Lower lobe of right lung (tissue), 2 donors: Measurements from ENCODE around the gene UBE2G2. TPM values are rescaled to one million over a fixed set of nuclear protein-coding genes. Genes with fewer than 3 reads are reported as not detected.
A peak's percentile ranks its signal among the peaks of the same experiment; 100 is the strongest.

ENCODE experiments used
- ATAC-seq, 2 donors: fragments of 200-7000 bp; cut with Tn5 transposase; one replicate each; pipeline ENCODE4 v1.9.1; 2020 to 2022; ENCODE audit warnings: mild to moderate bottlenecking in 2 of 2, moderate library complexity in 2 of 2
- DNase-seq: peaks from one replicate; pipeline ENCODE4 v3.0.0-alpha.2; 2020
- H3K27ac ChIP-seq: fragments of 200-600 bp; one replicate; pipeline ENCODE4 v1.8.0; 2022
- H3K27me3 ChIP-seq: fragments of 200-600 bp; one replicate; pipeline ENCODE4 v1.8.0; 2022; ENCODE audit warnings: low read depth
- H3K36me3 ChIP-seq: fragments of 200-600 bp; one replicate; pipeline ENCODE4 v1.8.0; 2022; ENCODE audit warnings: mild to moderate bottlenecking
- H3K4me1 ChIP-seq: fragments of 200-600 bp; one replicate; pipeline ENCODE4 v1.8.0; 2022
- H3K4me3 ChIP-seq: fragments of 200-600 bp; one replicate; pipeline ENCODE4 v1.8.0; 2022; ENCODE audit warnings: mild to moderate bottlenecking
- H3K9me3 ChIP-seq: fragments of 200-600 bp; one replicate; pipeline ENCODE4 v1.8.0; 2022
- intact Hi-C: fragments of 100-400 bp; cut with DNase I; formaldehyde crosslinking; loops from one replicate; pipeline ENCODE4 v1.11.0; 2022
- total RNA-seq: library from RNA; stranded (reverse); fragmentation: NEBNext Ultra II Directional; extraction: Animal tissue kit (Norgen Biotek cat#: 25700); gene quantifications from one replicate; pipeline ENCODE4 v1.2.1, GENCODE V29; 2021
- TF ChIP-seq, protein P1 (sequence below): fragments of 200-600 bp; IDR thresholded peaks from one replicate; pipeline ENCODE4 v1.8.0; 2022; ENCODE audit warnings: antibody characterized with exemption, mild to moderate bottlenecking
- donor health status: DM: no; HTN: yes; CAD: no; lungs with severe emphysema.

UBE2G2 gene
- total RNA-seq, 1 donor from 2014 or later = 76.9 TPM

DNA sequence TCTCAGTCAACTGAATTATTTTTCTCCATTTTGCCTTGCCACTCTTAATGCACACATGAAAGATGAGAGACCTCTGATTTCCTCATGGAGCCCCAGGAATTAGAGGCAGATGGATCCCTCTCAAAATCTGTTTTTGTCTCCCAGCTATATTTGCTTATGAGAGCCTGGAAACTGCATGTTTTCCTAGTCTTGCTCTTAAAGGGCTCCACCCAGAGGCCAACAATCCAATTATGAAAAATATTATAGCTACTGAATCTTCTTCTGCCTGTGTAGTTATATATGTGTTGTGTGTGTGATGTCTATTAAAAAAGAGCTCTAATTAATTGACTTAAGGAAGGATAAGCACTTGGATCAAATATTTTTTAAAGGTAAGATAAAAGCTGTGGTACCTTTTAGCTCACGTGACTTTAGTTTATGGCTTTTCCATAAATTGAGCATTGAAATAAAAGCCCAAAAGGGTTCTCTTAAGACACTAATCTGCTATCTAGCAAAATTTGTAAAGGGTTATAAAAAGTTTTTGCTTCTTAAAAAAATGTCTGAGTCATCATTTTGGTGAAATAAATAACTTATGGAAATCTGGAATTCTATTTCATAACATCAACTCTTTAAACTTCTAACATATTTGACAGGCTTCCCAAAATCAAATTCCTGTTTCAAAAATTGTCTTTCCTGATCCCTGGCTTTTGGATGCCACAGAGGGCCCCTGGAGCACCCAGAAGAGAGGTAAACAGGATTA, 59.0 kb downstream of the UBE2G2 start:
- Histone ChIP-seq H3K27me3 (no peaks in the 10 kb centered on the region), H3K4me3 (no peak overlapping the region), H3K36me3 (no peaks in the 10 kb centered on the region), H3K27ac (no peak overlapping the region), H3K4me1 (no peaks in the 10 kb centered on the region), H3K9me3 (peaks cover 8% of the 10 kb centered on the region)
- intact Hi-C loops = no loop called here
- TF ChIP-seq, protein P1, sequence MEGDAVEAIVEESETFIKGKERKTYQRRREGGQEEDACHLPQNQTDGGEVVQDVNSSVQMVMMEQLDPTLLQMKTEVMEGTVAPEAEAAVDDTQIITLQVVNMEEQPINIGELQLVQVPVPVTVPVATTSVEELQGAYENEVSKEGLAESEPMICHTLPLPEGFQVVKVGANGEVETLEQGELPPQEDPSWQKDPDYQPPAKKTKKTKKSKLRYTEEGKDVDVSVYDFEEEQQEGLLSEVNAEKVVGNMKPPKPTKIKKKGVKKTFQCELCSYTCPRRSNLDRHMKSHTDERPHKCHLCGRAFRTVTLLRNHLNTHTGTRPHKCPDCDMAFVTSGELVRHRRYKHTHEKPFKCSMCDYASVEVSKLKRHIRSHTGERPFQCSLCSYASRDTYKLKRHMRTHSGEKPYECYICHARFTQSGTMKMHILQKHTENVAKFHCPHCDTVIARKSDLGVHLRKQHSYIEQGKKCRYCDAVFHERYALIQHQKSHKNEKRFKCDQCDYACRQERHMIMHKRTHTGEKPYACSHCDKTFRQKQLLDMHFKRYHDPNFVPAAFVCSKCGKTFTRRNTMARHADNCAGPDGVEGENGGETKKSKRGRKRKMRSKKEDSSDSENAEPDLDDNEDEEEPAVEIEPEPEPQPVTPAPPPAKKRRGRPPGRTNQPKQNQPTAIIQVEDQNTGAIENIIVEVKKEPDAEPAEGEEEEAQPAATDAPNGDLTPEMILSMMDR = peak; percentile 8
- no peak for ATAC-seq
- DNase-seq = no peak

DNA sequence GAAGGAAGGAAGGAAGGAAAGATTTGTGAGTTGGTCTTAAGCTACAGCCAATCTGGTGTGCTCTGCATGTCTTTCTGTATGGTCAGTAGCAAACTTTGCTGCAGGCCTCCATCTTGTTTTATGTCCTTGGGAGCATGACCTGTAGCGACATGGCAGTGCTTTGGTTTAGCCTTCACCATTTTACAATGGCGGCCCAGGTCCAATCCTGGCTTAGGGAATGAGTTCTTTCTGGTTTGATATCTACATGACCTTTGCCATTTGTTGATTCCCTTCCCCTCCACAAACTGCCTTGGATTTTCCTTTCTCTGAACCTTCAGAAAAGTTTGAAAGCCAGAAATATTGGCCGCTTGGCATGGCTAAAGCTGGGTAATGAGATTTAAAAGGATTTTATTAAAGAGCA, 59.7 kb downstream of the UBE2G2 start:
- ATAC-seq = no peak
- no peaks in the 10 kb centered on the region for H3K36me3 ChIP-seq
- TF ChIP-seq, protein P1 = no peak
- intact Hi-C loops = no loop called here
- no peak overlapping the region for H3K4me3 ChIP-seq
- H3K27ac ChIP-seq = no peak overlapping the region
- no peaks in the 10 kb centered on the region for H3K27me3 ChIP-seq
- no peak for DNase-seq
- no peaks in the 10 kb centered on the region for H3K4me1 ChIP-seq
- peaks cover 11% of the 10 kb centered on the region for H3K9me3 ChIP-seq

DNA sequence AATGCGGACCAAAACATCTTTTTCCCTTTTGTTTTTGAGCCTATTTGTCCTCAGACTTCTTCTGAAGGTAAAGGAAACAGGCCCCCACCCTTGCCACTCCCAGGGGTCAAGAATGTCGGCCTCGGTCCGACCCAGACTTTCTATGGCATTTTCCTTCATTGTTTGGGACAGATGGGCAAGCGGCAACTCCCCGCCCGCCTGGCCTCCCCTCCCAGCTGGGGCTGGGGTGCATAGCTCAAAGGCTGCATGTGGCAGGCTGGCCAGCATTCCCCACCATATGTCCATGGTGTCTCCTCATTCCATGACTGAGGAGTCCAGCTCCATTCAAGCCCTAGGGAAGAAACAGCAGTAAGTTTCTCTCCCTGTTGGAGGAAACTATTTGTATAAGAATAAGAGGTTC, 60.9 kb downstream of the UBE2G2 start:
- Histone ChIP-seq H3K27me3 (no peaks in the 10 kb centered on the region), H3K4me3 (no peak overlapping the region), H3K4me1 (no peaks in the 10 kb centered on the region), H3K36me3 (no peaks in the 10 kb centered on the region), H3K27ac (no peak overlapping the region), H3K9me3 (peaks cover 11% of the 10 kb centered on the region)
- DNase-seq (no peak), ATAC-seq (no peak)
- intact Hi-C loops = no loop called here
- TF ChIP-seq, protein P1 = no peak

DNA sequence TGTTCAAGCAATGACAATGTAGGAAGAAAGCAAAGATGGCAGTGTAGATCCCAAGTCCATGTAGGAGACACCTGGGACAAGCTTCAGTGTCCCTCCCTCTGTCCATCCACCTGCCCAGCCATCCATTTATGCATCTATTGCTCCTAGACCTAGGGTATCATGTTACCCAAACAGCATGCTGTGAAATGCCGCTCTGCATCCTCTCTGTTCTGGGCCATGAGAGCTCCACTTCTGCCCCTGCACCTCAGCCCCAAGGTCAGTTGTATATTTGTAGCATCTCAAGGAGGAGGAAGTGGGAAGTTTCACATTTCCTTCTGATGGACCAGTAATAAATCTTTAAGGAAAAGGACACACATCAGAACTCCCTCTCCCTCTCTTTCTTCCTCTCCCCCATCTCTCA, 62.3 kb downstream of the UBE2G2 start:
- H3K4me1 ChIP-seq = no peaks in the 10 kb centered on the region
- H3K36me3 ChIP-seq = no peaks in the 10 kb centered on the region
- TF ChIP-seq, protein P1 = no peak
- ATAC-seq = no peak
- H3K9me3 ChIP-seq = peaks cover 11% of the 10 kb centered on the region
- H3K27me3 ChIP-seq = no peaks in the 10 kb centered on the region
- intact Hi-C loops = no loop called here
- no peak overlapping the region for H3K27ac ChIP-seq
- H3K4me3 ChIP-seq = no peak overlapping the region
- DNase-seq = no peak

DNA sequence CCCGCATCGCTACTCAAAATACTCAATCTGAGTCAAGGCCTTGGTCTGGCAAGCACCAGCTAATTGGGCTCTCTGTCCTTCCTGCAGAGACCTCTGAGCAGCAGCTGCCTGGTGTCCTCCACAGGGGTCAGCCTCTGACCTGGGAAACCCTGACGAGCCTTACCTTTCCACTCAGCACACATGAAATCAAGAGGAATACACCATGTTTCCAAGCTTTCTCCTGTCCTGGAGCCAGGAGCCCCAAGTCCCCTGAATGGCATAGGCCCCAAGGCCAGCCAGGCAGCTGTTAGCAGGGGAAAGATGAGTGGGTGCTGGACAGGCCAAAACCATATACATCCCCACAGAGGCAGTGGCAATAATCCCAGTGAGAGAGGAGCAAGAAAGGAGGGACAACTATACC, 63.0 kb downstream of the UBE2G2 start:
- Histone ChIP-seq H3K4me1 (no peaks in the 10 kb centered on the region), H3K27ac (no peak overlapping the region), H3K9me3 (peaks cover 11% of the 10 kb centered on the region), H3K36me3 (no peaks in the 10 kb centered on the region), H3K27me3 (no peaks in the 10 kb centered on the region), H3K4me3 (no peak overlapping the region)
- intact Hi-C loops = no loop called here
- no peak for DNase-seq
- TF ChIP-seq, protein P1 = no peak
- ATAC-seq = no peak
